HG02973 (cell line): ENCODE data around the gene CMTM8.
"Not testable (repeated sequence)": the region's sequence is repeated elsewhere in the genome, so short reads cannot be mapped to it uniquely, and the experiment has no call there.

Source experiments
- ATAC-seq: cut with Tn5 transposase; IDR thresholded peaks from one replicate; pipeline ENCODE4 v1.9.1; 2021; ENCODE audit warnings: moderate library complexity; ENCODE audit not compliant: unreplicated experiment

Gene CMTM8

GRCh38 chr3:32238453-32239306 is at the start of gene CMTM8:
CMTM8 (plus strand) TSS chr3:32238680; CDS start chr3:32238973, 293 bp downstream.
- ATAC-seq, result no peak

GRCh38 chr3:32189693-32190092 is 48.8 kb upstream of the CMTM8 start:
- ATAC-seq, result no peak

GRCh38 chr3:32190556-32190955 is 47.9 kb upstream of the CMTM8 start:
- ATAC-seq, result not testable (repeated sequence)

GRCh38 chr3:32193101-32193500 is 45.4 kb upstream of the CMTM8 start:
- no peak for ATAC-seq

GRCh38 chr3:32194653-32195052 is 43.8 kb upstream of the CMTM8 start:
- no peak for ATAC-seq

- ATAC-seq, result no peak
These were observed 42.4 kb upstream of the CMTM8 start for GRCh38 chr3:32195995-32196540.

GRCh38 chr3:32197991-32198390 is 40.5 kb upstream of the CMTM8 start:
- ATAC-seq, result no peak

- ATAC-seq, result no peak
These were observed 39.8 kb upstream of the CMTM8 start for GRCh38 chr3:32198714-32199113.

- ATAC-seq, result no peak
These were observed 38.0 kb upstream of the CMTM8 start for GRCh38 chr3:32200490-32200889.

- no peak for ATAC-seq
These were observed 37.3 kb upstream of the CMTM8 start for GRCh38 chr3:32200992-32201758.

- no peak for ATAC-seq
These were observed 36.0 kb upstream of the CMTM8 start for GRCh38 chr3:32202496-32202895.

- no peak for ATAC-seq
These were observed 34.6 kb upstream of the CMTM8 start for GRCh38 chr3:32203854-32204253.

GRCh38 chr3:32208447-32208846 is 30.0 kb upstream of the CMTM8 start:
- ATAC-seq, result no peak

- no peak for ATAC-seq
These were observed 23.3 kb upstream of the CMTM8 start for GRCh38 chr3:32215185-32215584.

GRCh38 chr3:32216172-32216783 is 22.2 kb upstream of the CMTM8 start:
- ATAC-seq, result no peak

GRCh38 chr3:32217339-32217738 is 21.1 kb upstream of the CMTM8 start:
- ATAC-seq, result no peak

GRCh38 chr3:32219537-32219936 is 18.9 kb upstream of the CMTM8 start:
- ATAC-seq, result no peak

GRCh38 chr3:32220006-32220405 is 18.5 kb upstream of the CMTM8 start:
- ATAC-seq, result no peak

GRCh38 chr3:32222950-32223349 is 15.5 kb upstream of the CMTM8 start:
- no peak for ATAC-seq

- no peak for ATAC-seq
These were observed 14.4 kb upstream of the CMTM8 start for GRCh38 chr3:32224016-32224516.

GRCh38 chr3:32226875-32227500 is 11.5 kb upstream of the CMTM8 start:
- ATAC-seq, result no peak
